Measurements from ENCODE around the gene CD2.
"Not testable (repeated sequence)": the region's sequence is repeated elsewhere in the genome, so short reads cannot be mapped to it uniquely, and the experiment has no call there.

The CD2 gene

DNA sequence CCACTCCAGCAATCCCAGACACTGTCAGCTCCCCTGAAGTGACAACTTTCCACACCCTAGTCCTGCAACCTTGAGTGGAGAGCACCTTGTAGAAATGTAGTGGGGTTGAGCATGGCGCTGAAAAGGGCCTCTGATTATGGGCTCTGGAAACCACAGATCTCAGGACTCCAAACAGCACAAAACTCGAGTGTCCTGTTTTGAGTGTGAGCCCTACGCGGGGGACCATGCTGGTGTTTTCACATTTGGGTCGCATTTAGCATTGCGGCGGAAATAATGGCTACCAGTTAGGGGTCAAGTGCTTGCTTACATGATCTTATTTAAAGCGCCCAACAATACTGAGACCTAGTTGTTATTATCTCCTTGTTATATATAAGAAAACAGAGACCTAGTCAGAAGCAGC, 1.9 kb downstream of the CD2 start:
- not testable (repeated sequence) for DNase-seq

DNA sequence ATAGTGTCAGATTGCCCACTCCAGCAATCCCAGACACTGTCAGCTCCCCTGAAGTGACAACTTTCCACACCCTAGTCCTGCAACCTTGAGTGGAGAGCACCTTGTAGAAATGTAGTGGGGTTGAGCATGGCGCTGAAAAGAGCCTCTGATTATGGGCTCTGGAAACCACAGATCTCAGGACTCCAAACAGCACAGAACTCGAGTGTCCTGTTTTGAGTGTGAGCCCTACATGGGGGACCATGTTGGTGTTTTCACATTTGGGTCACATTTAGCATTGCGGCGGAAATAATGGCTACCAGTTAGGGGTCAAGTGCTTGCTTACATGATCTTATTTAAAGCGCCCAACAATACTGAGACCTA, 4.2 kb downstream of the CD2 start:
- DNase-seq = not testable (repeated sequence)

DNA sequence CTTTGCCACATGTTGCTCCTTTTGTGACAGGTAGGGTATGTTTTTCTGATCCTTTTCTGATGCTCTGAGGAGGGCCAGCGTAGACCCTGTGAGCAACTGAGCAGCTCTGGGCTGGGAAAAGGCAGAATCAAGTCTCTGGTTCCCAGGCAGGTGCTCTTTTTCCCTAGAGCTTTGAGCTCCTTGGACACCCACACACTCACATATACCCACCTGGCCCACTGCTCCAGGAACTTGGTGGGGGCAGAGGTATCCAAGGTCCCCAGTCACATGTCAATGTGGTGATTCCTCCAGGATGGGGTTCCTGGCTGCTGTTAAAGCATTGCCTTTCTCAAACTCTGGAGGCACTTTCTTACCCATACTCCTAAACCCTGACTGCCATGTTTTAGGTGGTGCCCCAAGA, 5.4 kb downstream of the CD2 start:
- no peak for DNase-seq

DNA sequence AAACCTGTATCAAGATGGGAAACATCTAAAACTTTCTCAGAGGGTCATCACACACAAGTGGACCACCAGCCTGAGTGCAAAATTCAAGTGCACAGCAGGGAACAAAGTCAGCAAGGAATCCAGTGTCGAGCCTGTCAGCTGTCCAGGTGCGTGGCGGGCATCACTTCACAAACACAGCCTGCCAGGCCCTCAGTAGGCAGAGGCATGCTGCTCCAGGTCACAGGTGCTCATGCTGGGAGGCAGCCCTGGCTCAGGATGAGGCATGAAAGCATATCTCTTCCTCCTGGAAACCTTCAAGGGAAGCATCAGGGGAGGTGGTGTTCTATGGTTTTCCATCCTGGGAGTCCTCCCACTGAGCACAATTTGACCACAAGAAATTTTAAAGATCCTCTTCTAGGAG, 6.3 kb downstream of the CD2 start:
- no peak for DNase-seq

DNA sequence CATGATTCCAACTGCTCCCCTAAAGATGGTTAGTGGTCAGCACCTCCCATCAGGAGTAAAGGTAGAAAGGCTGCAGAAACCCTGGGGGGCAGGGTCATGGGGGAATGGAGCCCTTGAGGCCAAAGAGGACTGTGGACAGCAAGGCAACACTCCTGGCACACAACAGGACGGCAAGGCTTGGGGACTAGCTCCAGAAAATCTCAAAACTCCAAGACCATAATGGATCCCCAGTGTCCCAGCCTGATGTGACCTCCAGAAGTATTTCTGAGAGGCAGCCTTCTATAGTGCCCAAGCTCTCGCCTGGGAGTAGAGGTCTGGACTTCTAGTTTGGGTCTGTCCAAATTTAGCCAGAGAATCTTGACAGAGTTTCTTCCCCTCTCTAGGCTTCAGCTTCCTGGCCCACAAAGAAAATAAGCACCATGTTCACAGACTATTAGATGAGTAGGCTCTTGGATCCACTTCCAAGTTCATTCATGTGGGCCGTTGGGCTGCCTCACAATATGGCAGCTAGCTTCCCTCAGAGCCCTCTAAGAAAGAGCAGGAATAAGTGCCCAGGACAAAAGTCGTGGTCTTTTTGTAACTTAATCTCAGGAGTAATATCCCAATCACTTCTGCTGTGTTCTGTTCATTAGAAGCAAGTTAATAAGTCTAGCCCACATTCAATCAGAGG, 6.9 kb downstream of the CD2 start:
- DNase-seq = no peak

DNA sequence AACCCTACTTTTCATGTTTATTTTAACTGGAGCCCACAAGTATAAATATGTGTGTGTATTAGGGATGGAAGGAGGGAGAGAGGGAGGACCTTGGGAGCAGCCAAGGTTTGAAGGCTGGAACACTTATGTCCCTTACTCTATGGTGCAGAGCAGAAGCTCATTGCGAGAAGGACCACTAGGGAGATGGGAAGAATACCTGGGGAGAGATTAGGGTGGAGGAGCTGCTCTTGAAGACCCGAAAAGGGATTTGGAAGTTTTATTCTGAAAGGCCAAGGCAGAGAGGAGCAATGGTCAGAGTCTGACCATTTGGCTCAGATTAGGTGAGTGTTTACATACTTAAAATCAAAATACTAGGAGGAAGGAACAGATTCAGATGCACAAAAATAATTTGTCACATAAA, 8.1 kb downstream of the CD2 start:
- no peak for DNase-seq

DNA sequence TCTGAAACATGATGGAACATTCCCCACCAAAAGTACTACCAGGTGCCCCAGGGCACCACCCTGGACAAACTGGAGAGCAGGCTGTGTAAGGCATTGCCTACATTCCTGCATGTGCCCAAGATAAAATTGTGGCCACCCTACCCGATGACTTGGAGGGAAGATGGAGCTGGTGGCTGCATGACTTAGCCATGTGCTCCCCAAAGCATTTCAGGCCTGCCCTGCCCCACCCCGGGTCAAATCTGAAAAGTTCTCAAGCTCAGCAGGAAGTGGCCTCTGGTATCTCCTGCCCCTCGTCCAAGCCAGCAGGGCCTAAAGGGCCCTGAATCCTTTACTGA, 8.5 kb downstream of the CD2 start:
- DNase-seq = no peak

DNA sequence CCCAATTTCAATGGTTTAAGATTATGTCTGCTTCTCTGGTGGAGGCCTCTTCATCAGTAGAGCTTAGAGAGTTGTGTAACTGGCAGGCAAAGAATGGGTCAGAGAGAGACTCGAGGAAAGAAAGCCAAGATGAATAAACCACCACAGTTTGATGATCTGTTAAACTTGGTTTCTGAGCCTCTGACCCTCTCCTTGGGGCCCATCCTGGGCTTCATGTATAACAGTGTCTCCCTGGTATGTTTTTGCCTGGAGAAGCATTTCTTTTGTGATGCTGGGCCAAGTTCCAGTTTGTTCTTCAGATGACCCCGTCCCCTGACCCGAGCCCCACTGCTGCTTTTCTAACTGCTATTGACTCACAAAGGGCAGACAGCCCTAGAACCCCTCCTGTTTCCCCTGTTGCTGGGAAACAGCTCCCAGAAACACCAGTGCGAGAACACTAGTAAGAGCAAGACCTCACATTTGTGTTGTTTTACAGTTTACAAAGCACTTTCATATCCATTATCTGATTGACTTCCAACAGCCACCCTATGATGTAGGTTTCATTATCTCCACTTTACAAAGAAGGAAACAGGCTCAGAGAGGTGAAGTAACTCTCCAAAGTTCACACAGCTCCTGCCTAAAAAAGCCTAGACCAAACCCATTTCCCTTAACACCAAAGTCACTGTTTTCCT, 9.0 kb downstream of the CD2 start:
- no peak for DNase-seq

DNA sequence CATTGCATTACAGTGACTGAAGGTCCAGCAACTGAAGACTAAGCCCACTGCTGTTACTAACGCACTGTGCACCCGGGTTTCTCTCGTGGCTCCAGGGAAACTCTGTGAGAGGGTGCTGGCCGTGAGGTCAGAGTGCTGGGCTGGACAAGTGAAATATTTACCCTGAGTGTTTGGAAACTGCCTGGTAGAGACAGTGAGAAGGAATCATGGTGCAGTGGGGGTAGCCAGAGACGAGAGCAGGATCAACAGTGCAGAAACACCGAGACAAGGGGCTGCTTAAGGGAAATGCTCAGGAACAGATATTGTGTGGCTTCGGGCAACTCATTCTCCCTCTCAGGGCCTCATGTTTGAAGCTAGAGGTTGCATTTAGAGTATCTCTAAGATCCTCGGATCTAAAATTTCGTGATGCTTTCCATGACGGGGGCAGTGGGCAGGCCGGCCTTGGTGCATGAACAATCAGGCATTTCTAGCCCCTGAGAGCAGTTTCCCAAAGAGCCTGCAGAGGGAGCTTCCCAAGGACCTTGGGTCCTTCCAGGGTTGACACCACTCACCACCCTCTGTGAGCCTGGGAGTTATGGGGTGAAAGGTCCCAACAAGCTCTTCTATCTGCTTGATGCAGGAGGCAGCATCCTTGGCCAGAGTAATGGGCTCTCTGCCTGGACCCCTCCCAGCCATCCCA, 9.7 kb downstream of the CD2 start:
- DNase-seq = no peak

DNA sequence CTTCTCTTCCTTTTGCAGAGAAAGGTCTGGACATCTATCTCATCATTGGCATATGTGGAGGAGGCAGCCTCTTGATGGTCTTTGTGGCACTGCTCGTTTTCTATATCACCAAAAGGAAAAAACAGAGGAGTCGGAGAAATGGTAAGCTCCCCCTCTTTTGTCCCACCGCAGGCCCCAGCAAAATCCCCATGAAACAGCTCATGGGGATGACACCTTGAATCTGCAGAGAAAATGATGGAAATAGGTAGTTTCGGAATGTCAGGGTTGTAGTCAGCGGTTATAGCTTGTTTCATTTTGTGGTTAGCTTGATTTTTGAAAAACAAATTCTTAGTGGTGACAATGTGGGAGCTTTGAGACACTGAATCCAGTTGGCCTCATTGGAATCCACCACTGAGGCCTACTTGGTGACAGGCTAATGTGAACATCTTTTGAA, 10.3 kb downstream of the CD2 start:
- DNase-seq = no peak

DNA sequence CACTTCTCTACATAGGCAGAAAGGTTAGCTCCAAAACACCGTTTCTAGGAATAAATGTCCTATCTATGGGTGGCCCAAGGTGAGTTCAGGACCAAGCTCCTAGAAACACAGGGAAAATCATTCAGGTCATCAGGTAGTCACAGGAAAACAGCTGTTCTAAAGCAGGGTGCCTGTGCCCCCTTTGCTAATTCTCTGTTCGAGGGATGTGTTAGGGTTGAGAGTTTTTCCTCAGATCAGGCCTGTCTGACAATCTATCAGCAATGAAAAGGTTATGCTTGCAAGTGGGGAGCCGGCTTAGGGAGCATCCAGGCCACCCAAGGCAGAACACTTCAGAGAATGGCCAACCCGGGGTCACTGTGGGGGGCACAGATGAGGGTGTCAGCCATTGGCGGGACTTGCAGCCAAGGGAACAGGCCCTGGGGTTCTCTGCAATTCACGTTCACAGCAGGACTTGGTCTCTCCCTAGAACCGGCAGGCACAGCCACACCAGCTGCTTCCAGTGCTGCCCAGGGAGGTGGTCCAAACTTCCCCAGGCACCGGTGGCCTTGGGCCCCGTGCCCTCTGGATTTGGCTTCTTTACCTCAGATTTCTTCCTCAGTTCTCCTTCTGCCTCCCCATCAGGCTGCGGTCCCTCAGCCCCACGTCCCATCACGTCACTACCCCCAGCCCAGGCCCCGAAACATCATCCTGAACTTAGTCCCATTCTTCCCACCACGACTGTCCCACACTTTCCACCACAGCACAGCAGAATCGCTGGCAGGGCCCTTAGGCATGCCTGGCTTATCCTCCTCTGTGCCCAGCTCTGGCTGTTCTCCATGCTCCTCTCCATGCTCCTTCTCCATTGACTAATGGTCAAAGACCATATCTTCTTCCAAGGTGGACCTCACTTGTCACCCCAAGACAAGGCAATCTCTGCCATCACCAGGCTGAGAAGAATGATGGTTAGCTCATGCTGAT, 11.0 kb downstream of the CD2 start:
- no peak for DNase-seq

DNA sequence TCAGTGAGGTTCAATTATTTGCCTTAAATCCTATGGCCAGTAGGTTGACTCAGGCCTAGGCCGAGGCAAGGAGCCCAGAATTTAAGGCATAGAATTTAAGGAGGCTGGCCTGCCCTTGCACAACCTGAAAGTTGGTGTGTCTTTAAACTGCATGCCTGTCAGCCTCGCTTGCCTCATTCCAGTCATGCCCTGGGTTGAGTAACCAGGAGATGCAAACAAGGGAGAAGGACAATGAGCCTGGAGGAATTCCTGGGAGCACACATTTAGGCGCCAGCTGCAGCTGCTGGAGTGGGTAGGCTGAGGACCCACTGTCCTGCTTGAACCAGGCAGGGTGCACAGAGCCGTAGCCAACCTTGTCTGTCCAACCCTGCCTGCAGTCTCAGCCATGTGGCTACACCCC, 11.7 kb downstream of the CD2 start:
- DNase-seq = no peak

DNA sequence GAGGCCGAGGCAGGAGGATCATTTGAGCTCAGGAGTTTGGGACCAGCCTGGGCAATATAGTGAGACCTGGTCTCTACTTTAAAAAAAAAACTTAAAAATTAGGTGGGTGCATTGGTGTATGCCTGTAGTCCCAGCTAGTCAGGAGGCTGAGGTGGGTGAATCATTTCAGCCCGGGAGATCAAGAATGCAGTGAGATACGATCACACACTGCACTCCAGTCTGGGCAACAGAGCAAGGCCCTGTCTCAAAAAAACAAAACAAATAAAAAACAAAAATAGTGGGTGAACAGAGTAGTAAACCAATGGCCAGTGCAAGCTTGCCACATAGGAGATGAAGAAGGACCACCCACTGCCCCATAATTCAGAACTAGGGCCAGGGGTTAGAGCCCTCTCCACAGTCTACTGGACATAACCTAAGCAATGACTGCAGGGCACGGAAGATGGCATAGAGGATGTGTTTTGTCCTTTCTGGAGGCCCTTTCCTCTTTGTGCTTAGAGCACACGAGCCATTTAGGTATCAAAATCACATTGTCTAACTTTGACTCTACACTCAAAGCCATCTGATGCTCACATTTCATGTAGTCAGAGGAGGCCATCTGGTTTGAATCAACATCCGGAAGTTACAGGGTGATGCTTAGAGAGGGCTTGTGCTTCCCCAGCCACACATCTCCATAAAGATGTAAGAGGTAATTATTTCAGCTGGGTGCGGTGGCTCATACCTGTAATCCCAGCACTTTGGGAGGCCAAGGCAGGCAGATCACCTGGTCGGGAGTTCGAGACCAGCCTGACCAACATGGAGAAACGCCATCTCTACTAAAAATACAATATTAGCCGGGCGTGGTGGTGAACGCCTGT, 12.6 kb downstream of the CD2 start:
- DNase-seq = no peak

DNA sequence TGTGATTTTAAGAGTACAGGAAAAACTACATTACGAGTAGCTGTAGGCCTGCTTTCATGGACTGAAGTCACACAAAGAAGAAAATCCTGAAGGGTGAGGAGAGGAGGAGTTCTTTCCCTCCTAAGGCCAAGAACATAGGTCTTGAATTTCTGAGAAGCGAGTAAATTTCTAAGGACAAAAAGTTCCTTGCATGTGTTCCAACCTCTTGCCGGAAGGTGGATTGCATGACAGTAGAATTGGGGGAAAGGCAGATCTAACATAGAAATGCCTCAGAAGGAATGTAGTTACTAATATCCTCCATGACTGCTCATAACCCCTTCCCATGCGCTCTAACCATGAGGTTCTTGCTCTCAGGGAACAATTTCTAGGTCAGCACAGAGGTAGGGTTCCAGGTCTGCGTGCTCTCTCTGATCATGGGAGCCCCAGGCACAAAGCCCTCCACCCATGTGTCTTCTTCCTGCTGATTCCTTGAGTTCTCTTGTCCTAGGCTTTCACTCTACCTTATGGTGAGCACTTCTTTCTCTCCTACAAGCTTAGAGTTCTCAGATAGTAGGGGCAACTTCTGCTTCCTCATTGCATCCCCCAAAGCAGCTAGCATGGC, 13.7 kb downstream of the CD2 start:
- no peak for DNase-seq

DNA sequence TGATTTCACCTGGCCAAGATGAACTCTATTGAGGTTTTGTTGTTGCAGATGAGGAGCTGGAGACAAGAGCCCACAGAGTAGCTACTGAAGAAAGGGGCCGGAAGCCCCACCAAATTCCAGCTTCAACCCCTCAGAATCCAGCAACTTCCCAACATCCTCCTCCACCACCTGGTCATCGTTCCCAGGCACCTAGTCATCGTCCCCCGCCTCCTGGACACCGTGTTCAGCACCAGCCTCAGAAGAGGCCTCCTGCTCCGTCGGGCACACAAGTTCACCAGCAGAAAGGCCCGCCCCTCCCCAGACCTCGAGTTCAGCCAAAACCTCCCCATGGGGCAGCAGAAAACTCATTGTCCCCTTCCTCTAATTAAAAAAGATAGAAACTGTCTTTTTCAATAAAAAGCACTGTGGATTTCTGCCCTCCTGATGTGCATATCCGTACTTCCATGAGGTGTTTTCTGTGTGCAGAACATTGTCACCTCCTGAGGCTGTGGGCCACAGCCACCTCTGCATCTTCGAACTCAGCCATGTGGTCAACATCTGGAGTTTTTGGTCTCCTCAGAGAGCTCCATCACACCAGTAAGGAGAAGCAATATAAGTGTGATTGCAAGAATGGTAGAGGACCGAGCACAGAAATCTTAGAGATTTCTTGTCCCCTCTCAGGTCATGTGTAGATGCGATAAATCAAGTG, 14.3 kb downstream of the CD2 start:
- DNase-seq = no peak

DNA sequence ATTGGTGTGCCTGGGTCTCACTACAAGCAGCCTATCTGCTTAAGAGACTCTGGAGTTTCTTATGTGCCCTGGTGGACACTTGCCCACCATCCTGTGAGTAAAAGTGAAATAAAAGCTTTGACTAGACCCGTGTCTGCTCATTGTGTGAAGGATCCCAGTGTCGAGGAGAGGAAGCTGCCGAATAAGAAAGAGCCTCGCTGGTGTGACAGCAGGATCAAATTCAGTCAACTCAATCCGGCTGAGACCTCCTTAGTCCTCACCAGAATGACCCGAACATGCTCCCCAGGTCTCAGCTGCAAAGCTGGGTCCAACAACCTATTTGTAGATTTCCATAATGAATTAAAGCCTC, 14.8 kb downstream of the CD2 start:
- DNase-seq = no peak

DNA sequence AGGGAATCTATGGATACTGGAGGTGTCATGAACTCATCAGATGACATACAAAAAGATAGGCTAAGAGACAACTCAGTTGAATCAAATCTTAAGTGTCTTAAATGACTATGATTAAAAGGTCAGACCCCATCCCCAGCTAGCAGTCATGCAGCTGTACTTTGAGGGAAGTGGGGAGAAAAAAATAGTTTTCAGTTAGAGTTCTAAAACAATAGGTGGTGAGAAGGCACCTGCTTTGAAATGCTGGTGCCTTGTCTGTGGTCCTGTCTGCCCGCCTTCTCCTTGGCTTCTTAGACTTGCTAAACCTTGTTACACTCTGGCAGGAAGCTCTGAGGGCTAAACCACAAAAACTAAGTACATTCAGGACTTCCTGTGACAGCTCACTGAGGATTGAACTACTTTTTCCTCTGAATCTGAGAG, 15.3 kb downstream of the CD2 start:
- no peak for DNase-seq

DNA sequence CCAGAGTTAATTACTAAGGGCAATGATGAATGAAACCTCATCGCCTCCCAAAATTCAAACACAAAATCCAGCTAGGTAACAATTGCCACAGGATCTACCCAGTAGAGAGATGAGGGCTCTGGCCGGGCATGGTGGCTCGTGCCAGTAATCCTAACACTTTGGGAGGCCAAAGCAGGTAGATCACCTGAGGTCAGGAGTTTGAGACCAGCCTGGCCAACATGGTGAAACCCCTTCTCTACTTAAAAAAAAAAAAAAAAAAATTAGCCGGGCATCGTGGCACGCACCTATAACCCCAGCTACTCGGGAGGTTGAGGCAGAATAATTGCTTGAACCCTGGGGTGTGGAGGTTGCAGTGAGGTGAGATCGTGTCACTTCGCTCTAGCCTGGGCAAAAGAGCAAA, 15.8 kb downstream of the CD2 start:
- no peak for DNase-seq

DNA sequence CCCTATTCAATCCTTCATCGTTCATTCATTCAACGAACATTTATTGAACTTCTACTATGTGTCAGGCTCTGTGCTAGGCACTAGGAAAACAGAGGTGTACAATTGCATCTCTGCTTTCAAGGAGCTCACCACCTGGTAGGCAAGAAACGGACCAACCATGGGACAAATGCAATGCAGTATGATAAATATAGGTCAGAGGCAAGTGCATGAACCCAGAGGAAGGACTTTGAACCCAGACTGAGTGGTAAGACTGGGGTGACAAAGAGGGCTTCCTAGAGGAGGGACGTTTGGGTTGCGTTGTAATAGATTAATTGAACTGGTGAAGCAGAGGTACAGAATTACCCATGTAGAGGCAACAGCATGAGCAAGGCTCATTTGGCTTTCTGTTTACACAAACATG, 16.4 kb downstream of the CD2 start:
- no peak for DNase-seq
